Ureter (tissue), 1 donor: Measurements from ENCODE around the gene DUSP22. TPM values are rescaled to one million over a fixed set of nuclear protein-coding genes. Genes with fewer than 3 reads are reported as not detected.
"Not testable (repeated sequence)": the region's sequence is repeated elsewhere in the genome, so short reads cannot be mapped to it uniquely, and the experiment has no call there.

Experiments used
- DNase-seq: peaks from one replicate; pipeline ENCODE4 v3.0.0-alpha.2; 2020; ENCODE audit warnings: low spot score
- total RNA-seq: library from RNA; stranded (reverse); gene quantifications from one replicate; pipeline ENCODE4 v1.2.4, GENCODE V29; 2023
- donor health status: DM: yes; HTN: yes; CAD: no.

DUSP22 gene
- total RNA-seq, 1 donor from 2014 or later: 48.9 TPM

DNA sequence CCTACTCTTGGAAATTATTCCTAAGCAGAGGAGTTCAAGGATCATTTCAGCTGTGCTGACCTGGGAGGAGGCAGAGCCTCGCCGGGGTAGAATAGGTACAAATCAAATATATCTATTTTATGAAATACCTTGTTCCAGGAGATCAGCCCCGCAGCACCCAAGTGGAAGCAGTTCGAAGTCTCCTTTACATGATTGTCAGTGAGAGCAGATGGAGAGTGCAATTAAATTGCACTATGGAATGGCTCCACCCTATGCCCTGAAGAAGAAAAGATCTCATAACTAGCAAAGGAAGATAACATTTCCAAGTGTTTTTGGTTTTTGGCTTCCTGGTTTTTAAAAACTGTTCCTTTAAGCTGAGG lies 31.4 kb downstream of the DUSP22 start:
- no peak for DNase-seq

DNA sequence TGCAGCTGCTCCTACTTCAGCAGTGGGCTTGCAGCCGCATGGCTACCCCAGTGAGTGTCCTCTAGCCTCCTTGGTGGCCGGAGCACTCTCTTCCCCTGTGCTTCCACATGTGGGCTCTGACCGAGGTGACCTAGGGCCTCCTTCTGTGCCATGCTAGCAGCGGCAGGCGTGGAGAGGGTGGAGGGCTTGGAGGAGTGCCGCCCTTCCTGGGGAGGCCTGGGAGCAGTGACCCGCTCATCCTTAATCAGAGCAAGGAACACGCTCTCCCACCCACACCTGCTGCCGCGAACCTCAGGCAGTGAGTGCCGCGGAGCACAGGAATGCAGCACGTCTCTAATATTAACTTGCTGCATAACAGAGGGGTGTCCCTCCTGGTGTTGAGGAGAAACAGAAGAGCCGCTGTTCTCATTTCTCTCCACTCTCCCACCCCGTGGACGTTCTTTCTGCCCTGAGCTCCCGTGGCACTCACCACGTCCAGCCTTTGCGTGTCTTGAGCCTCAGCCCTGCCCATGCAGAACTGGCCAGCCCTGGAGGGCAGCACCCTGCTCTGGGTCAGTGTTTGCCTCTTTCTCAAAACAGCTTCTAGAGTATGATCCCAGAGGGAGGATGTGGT lies 31.9 kb downstream of the DUSP22 start:
- no peak for DNase-seq

DNA sequence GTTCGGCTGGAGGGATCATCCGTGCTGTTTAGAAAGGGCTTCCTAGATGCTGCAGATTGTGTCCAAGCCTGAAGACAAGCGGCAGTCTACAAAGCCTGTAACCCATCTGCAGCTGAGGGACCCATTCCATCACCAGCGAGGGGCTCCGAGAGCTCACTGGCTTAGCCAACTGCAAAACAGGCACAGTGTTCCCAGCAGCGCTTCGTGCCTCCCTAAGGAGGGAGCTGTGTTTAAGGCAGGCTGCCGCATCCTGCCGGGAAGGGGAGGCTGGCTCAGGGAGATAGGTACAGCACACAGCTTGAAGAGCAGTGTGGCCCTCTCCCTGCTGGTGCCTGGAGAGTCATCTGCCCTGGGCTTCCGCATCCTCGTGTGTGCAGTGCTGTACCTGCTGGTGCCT lies 32.4 kb downstream of the DUSP22 start:
- DNase-seq: no peak

DNA sequence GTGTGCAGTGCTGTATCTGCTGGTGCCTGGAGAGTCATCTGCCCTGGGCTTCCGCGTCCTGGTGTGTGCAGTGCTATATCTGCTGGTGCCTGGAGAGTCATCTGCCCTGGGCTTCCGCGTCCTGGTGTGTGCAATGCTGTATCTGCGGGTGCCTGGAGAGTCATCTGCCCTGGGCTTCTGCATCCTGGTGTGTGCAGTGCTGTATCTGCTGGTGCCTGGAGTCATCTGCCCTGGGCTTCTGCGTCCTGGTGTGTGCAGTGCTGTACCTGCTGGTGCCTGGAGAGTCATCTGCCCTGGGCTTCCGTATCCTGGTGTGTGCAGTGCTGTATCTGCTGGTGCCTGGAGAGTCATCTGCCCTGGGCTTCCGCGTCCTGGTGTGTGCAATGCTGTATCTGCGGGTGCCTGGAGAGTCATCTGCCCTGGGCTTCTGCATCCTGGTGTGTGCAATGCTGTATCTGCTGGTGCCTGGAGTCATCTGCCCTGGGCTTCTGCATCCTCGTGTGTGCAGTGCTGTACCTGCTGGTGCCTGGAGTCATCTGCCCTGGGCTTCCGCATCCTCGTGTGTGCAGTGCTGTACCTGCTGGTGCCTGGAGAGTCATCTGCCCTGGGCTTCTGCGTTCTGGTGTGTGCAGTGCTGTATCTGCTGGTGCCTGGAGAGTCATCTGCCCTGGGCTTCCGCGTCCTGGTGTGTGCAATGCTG lies 33.0 kb downstream of the DUSP22 start:
- not testable (repeated sequence) for DNase-seq

DNA sequence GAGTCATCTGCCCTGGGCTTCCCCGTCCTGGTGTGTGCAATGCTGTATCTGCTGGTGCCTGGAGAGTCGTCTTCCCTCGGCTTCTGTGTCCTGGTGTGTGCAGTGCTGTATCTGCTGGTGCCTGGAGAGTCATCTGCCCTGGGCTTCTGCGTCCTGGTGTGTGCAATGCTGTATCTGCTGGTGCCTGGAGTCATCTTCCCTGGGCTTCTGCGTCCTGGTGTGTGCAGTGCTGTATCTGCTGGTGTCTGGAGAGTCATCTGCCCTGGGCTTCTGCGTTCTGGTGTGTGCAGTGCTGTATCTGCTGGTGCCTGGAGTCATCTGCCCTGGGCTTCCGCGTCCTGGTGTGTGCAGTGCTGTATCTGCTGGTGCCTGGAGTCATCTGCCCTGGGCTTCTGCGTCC lies 33.8 kb downstream of the DUSP22 start:
- not testable (repeated sequence) for DNase-seq

DNA sequence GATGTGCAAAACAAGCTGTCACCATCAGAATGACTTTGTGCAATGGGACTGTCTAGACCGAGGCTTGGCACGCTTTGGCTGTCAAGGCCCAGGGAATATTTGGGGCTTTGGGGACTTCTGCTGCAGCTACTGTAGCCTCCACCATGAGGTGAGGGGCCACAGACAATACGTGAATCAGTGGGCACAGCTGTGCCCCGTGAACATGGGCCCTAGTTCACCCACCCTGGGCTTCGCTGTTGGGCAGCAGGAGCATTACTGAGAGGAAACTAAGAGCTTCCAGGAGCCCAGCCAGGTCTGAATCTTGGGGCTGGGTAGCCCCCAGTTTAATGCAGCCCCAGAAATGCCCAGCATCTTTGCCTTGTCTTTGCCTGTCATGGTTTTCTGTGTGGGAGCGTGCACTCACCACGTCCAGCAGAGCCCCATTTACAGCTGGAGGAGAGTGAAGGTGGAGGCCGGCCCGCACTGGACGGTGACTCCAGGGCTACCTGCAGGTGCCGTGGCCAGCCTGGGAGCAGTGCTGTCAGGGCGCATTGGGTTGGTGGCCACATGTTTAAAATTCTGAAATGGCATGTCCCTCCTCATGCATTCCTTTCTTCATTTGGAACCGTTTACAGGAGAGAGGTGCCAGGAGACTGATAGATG lies 34.7 kb downstream of the DUSP22 start:
- no peak for DNase-seq

DNA sequence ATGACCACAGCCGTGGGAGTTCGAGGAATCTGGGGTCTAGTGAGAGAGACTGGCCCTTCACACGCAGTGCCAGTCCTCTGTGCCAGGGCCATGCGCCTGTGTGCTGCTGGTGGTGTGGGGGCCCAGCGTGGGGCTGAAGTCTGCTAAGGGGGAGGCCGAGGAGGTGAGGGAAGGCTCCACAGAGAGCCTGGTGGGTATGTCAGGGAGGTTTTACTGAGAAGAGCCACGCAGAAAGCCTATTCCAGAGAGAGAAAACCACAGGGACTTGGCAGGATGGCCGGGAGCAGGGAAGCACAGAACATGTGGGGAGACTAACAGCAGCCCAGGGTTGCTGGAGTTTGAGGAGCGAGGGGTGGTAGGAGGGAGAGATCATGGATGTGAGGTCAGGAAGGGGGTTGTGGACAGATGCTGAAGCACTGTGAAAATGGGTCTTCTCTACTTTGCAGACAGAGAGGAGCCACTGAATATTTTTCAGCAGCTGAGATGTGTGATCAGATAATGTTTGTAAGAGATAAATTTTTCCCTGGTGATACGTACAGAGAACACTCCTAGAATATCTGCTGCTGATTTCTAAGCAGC lies 35.3 kb downstream of the DUSP22 start:
- no peak for DNase-seq

DNA sequence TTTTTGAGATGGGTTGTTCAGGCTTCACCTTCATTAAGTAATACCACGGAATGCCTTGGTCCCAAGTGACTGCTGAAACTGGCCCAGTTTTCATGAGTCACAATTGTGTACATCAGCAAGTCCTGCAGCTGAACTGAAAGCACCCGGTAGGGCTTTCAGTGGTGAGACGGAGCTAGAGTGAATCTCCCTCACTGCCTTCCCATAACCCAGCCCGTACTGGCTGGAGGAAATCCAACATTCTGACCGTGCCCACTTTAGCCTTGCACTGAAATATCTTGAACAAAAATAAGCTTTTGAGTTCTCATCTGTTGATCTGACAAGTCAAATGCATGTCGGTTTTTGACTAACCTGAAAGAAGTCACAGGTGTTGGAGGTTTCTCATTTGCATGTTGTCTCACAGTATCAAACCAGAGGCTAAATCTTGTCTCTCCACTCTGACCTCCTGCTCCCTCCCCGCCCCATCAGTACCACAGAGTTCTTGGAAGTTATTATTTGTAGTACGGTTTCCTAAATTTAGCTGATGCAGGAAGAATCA lies 35.9 kb downstream of the DUSP22 start:
- DNase-seq: peak; percentile 74

DNA sequence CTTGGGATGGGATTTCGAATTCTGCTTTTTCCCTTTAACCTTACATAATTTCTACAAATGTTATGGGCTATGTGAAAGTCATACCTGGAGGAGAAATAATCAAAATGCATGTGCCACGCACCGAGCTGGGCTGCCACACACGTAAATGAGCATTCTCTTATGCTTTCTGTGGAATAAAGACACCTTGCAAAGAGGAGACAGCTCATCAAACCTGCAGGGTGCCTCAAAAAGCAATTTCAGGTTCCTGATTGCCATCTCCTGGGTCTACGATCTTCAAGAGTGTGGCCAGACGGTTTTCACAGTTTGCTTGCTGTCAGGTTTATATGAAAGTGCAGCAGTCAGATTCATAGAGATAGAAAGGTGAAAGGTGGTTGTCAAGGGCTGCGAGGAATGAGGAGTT lies 36.6 kb downstream of the DUSP22 start:
- no peak for DNase-seq

DNA sequence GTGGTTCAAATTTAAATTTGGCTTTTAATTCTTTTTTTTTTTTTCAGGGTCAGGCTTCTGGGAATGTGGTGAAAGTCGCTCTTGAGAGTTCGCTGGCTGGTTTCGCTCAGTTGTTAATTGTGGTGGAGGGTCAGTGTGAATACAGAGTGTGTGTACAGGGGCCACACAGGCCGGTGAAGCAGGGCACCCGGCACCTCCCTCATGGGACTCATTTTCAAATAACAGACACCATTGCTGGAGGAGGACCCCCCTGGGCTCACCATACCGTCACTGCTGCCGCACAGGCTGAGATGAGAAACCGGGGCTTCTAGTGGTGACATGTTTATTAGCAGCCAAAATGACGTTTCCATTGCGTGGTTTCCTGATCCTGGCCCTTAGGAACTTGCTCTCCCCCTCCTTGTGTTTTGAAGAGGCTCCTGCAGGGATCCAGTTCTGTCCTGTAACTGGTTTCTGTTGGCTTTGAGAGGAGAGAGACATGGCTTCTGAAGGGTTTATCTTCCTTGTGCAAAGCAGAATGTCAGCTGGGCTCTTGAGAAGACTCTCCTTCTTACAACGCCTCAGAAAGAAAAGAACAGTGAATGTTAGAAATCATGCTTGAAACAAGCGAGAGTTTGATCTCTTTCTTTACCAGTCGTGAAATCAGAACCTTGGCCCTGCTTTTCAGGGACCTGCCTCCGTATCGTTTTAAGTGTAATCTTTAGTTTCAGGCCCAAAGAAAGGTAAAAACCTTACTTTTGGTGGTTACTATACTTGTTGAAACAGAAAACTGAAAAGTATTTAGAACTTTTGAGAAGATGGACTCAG lies 37.8 kb downstream of the DUSP22 start:
- no peak for DNase-seq

DNA sequence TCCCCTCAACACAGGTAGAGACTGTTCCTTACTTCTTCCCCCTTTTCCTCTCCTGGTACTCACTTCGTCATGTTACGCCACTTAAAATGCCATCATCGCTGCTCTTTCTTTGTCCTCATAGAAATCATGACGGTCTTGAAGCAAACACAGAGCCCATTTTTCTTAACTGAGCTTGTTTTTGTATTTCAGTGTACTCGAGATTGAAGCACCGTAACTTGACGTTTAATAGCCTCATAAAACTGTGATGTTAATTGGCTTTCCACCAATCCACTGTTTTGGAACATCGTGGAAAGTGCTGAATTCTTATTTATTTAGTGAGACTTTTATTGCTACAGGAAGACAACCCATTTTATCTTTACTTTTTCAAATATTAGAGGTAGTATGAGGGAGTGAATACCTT lies 38.7 kb downstream of the DUSP22 start:
- DNase-seq: no peak

DNA sequence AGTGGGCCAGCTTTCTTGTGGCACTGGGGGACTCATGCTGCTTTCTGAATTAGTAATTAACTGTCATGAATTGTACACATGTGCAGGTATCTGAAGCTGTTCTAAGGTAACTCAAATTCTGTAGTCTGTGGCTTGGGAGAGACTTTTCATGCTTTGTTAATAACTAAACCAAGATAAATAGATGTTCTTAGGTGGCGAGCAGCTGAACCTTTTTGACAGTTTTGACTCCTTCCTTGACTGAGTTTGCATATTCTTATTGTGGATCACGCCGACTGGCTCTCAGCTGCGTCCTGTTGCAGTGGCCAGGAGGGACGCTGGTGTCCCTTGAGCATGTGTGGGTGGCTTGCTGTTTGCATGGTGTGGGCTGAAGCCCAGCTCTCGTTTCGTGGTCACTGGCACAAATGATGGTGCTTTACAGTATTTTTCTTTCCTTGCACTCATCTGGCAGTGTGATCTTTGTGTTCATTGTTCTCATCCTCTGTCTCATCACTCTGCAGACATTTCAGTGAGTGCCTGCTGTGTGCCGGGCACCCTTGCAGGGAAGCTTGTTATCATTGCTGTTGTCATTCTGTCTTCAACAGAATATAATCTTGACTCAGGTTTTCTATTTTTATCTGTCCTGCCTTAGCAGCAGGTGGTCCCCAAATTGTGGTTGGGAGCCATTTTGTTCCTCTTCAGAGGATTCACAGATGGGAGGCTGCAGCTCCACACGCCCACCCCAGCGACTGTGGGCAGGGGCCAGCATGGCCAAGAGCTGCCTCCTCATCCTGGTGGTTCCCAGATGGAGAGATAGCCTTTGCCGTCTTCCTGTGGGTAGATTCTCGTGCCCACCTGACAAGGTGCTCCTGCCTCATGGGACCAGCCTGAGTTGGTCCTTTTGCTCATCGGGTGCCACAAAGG lies 39.6 kb downstream of the DUSP22 start:
- no peak for DNase-seq

DNA sequence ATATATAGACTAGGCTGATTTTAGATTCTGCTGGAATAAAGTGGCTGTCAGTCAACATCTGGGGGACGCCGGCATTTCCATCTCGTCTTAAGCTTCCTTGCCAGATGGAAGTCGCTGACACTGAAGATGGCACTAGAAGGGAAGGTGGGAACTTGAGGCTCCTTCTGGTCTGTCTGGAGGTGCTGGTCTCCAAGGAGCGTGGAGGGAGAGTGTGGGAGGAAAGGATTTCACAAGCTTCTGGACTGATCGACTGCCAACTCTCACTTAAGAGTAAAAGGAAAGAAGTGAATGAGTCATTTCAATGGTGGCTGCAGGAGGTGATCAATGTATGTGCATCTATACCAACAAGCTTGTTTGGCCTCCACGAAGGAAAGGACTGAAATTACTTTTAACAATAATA lies 40.4 kb downstream of the DUSP22 start:
- no peak for DNase-seq

DNA sequence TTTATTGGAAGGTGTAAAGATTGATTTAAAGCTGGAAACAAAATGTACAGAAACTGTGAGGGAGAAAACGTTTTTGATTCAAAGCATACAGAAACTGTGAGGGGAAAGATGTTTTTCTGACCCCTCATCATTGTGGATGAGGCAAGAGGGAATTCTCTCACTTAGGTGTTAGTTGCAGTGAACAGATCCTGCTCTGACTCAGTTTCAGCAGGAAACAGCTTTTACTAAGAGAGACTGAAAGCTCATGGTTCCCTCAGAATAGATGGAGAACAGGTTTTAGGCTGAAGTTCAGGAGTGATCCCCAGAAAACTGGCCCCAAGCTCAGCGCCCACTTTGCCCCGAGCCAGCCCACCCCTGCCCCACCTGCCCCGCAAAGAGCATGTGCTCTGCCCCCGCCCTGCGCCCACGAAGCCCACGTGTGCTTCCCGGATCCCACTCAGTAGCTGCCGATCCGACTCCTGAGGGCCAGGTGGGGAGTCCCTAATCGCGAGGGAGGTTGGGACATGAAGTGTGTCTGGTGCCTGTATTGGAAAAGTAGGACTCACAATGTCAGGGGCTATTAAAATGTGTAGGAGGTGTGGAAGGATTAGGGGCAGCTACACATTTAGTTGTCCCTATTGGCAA lies 41.2 kb downstream of the DUSP22 start:
- no peak for DNase-seq

DNA sequence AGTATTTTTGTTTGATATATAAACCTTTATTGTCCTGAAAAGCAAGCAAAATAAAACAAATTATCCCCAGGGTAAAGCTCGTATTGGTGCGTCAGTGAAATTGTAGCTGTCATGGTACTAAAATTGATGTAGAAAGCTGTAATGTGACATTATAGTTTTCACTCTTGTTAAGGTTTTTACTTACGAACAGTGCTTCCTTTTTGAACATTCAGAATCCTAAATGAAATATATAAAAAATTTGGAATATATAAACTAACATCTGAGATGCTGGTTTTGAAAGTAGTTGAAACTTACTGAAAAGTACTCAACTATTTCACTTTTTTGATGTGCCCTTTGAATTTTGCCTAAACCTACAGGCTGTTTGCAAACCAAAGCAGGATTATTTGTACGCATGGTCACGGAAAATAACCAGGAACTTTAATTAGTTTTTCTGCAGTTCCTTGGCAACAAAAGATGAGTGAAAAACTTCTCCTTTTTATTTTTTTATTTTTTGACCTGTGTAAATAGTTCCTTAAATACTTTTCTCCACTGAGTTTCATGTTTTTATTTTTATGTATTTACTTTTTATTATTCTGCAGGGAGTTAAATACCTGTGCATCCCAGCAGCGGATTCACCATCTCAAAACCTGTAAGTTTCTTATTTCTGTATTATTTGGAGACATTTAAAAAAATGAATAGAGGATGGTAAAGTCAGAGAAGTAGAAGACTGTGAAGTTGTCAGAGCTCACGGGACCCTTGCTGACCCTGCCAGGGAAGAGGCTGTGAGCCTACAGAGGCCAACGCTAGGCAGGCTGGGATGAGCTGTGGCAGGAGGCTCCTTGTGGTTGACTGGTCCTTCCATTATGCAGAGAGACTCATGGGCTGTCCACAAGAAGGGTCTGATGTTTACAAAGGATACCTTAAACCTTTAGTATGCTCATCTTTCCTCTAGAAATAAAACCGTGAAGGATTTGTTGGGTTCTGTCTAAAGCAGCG lies 42.5 kb downstream of the DUSP22 start:
- no peak for DNase-seq

DNA sequence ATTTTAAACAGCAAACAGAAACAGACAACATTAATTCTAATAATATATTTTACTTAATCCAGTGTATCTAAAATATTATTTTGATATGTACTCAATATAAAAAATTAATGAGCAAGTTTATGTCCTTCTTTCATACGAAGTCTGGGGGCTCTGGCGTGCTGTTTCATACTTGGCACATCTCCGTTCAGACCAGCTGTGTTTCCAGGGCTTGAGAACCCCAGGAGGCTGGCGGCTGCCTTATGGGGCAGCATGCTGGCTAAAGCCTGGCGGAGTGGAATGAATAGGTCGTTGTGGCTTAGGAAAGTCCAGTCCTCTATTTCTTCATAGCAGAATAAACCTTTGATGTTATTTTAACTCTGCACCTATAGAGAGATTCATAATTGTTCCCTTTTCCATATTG lies 43.3 kb downstream of the DUSP22 start:
- DNase-seq: no peak

DNA sequence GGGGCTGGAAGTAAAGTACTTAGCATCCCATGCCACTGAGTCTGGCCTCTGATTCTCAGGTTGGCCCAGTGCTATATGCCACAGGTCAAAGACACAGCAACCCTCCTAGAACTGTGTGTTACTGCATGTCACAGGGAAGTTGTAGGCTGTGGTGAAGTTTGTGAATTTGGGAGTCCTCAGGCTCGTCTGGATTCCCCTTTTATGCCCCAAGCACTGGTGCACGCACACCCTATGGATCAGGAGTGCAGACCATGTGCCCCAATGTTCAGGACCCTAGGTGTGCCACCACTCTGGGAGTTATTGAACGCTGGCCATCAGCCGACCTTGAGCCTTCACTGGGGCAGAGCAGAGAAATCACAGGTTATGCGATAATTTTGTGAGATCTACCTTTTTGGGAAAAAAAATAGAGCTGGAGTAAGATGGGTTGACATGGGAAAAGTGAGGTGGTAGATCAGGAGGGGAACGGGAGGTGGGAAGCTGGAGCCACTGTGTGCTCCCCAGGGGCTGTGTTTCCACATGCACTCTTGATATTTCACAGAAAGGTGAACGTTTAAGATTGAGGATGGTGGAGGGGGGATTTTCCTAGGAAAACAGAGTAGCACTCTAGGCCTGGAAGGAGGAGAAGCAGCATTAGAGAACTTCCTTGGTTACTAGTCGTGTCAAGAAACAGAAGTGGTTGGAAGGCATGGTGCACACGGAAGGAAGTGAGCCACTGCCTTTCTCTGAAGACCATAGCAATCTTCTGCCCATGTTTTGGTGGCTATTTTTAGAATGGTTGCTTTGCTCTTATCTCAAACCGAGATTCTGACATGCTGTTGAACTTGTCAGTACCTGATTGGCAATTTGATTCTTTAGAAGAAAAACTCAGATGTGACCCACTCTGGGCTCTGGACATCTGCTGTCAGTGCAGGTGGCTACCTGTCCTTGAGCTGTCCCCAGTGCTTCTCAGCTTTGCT lies 44.1 kb downstream of the DUSP22 start:
- DNase-seq: no peak

DNA sequence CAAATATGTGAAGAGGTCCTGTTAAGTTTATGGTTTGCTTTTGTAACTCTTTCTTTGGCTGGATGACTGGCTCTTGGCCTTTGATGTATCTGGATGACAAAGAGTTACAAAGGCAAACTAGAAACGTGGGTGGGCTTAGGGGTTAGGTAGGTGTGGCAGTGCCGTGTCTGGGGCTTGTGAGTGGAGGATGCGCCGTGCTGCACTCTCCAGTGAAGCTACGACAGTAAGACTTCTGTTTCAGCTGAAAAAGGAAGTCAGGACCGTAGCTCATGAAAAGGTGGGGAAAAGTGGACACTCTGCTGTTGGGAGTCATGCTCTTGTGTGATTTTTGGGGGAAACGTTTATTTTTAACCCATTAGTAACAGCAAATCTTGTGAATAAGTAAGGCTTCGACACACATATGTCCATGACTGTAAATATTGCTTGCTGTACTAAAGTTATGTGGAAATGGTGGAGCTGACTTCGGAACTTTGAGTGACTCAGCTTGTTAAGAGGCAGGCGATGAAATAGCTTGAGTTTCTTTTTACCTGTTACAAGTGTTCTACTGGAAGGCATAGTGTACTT lies 45.6 kb downstream of the DUSP22 start:
- no peak for DNase-seq
